B cell (primary cell): Measurements from ENCODE around the gene COMT.

Source experiments
- CTCF ChIP-seq: fragments of 200-600 bp; IDR thresholded peaks from one replicate; pipeline ENCODE4 v1.8.0; 2022; ENCODE audit warnings: antibody characterized with exemption, mild to moderate bottlenecking
- EZH2 ChIP-seq: IDR thresholded peaks from 2 replicates; pipeline ENCODE4 v1.6.1; 2012; ENCODE audit warnings: borderline replicate concordance, low read depth, mild to moderate bottlenecking, moderate library complexity, low read length; ENCODE audit not compliant: insufficient read depth, poor library complexity, severe bottlenecking

- TF ChIP-seq CTCF (no peak), EZH2 (no peak)
These were observed 38.3 kb downstream of the COMT start for GRCh38 chr22:19979712-19980493.
